Measurements from ENCODE around the gene ASB1. TPM values are rescaled to one million over a fixed set of nuclear protein-coding genes. Genes with fewer than 3 reads are reported as not detected.
A peak's percentile ranks its signal among the peaks of the same experiment; 100 is the strongest.

The ASB1 gene
- total RNA-seq, 1 experiment from 2014 or later: 46.0 TPM

GRCh38 chr2:238475566-238475965, 48.8 kb downstream of the ASB1 start:
- H3K9me3 Mint-ChIP-seq: peaks cover 38 to 40% of the 10 kb centered on the region in 2 experiments
- H3K27me3 Mint-ChIP-seq (ENCODE audit: low read depth): 0 out of 2 replicates have a peak, but pooled peaks cover 2% of the 10 kb centered on the region
- no peaks in the 10 kb centered on the region for H3K23me2 ChIP-seq (ENCODE audit: insufficient read length, low read depth, low read length, poor library complexity, severe bottlenecking)

More at GRCh38 chr2:238475566-238475965, 48.8 kb downstream of the ASB1 start:
- H4K5ac ChIP-seq (ENCODE audit: insufficient read length, low read depth, low read length): no peak overlapping the region
- peaks cover 11 to 14% of the 10 kb centered on the region in 2 experiments for H3K4me1 Mint-ChIP-seq
- H2AFZ ChIP-seq (ENCODE audit: low read length): no peak overlapping the region
- no peak overlapping the region for H3T11ph ChIP-seq (ENCODE audit: low read length)
- no peak overlapping the region for H3K4me2 ChIP-seq (ENCODE audit: insufficient read depth, insufficient read length, low read length)
- no peak overlapping the region for H2BK15ac ChIP-seq (ENCODE audit: low read depth, low read length)
- H3K36me3 Mint-ChIP-seq (ENCODE audit: insufficient read depth in 1 of 3, low read depth in 3 of 3): peaks cover 4 to 19% (median 4%) of the 10 kb centered on the region in 3 experiments; a peak in 4 of 7 replicates
- no peak overlapping the region for H3K18ac ChIP-seq (ENCODE audit: insufficient read length, low read depth, low read length)
- peak overlapping the region in 1 of 3 experiments; percentile 53; a peak in 1 of 7 replicates for H3K27ac Mint-ChIP-seq
- no peaks in the 10 kb centered on the region for H3K27me3 ChIP-seq (ENCODE audit: insufficient read depth, low read length)
- no peaks in the 10 kb centered on the region for H4K20me1 ChIP-seq (ENCODE audit: control insufficient read depth, insufficient read depth, insufficient read length)
- DNase-seq: no peak
- no peak overlapping the region for H2BK12ac ChIP-seq (ENCODE audit: insufficient read length, low read depth, low read length)
- H2AK5ac ChIP-seq (ENCODE audit: insufficient read length, low read length): no peak overlapping the region
- no peak overlapping the region for H2BK20ac ChIP-seq (ENCODE audit: low read depth, low read length, poor library complexity, severe bottlenecking)
- H3K56ac ChIP-seq (ENCODE audit: insufficient read length, low read depth, low read length): no peak overlapping the region
- no peak overlapping the region for H3K4me3 Mint-ChIP-seq
- H4K8ac ChIP-seq (replicated peaks; ENCODE audit: insufficient read length, low read depth, low read length): no peak overlapping the region
- no peak overlapping the region for H2BK5ac ChIP-seq (ENCODE audit: insufficient read length, low read length)
- no peak overlapping the region for H2BK120ac ChIP-seq (ENCODE audit: low read depth, low read length, poor library complexity, severe bottlenecking)
- H3K4me1 ChIP-seq (ENCODE audit: insufficient read depth, low read length): 0 out of 2 replicates have a peak, but pooled peaks cover 2% of the 10 kb centered on the region
- no peak overlapping the region for H3K9ac ChIP-seq (ENCODE audit: extremely low read depth, insufficient read length, low read length)
- no peaks in the 10 kb centered on the region for H3K9me3 ChIP-seq (ENCODE audit: control insufficient read depth, low read depth, low read length)
- no peak overlapping the region for H3K23ac ChIP-seq (ENCODE audit: insufficient read length, low read depth, low read length)
- WGBS (ENCODE audit: extremely low coverage, insufficient read length, low lambda C conversion rate): no CpG with 5 or more reads among the region's 1 CpG
- no peak overlapping the region for H3K4ac ChIP-seq (ENCODE audit: low read depth, low read length)
- H3K14ac ChIP-seq (ENCODE audit: insufficient read depth, low read length): no peak overlapping the region
- H3K79me2 ChIP-seq (ENCODE audit: insufficient read depth, low read length): no peaks in the 10 kb centered on the region
- no peak overlapping the region for H4K91ac ChIP-seq (ENCODE audit: insufficient read length, low read depth, low read length)
- H3K27ac ChIP-seq (ENCODE audit: insufficient read length, low read depth, low read length): no peak overlapping the region
- no peak for TF ChIP-seq CTCF (conservative IDR thresholded peaks at IDR 0.05)
- no peaks in the 10 kb centered on the region for H3K79me1 ChIP-seq (ENCODE audit: insufficient read depth, low read depth, low read length, poor library complexity, severe bottlenecking)
